Measurements from ENCODE around the gene PDCD4.

GRCh38 chr10:110881247-110881646, 9.5 kb downstream of the PDCD4 start:
- TF ChIP-seq CEBPB (IDR thresholded peaks at IDR 0.05; ENCODE audit: borderline replicate concordance, low read depth, low read length) = no peak
- TF ChIP-seq RXRA (CRISPR knock-in tag; IDR thresholded peaks at IDR 0.05) = no peak
- no peak for TF ChIP-seq CTCF (CRISPR knock-in tag; IDR thresholded peaks at IDR 0.05)
- TF ChIP-seq RCOR2 (CRISPR knock-in tag; IDR thresholded peaks at IDR 0.05) = no peak
